Measurements from ENCODE around the gene SPSB2. TPM values are rescaled to one million over a fixed set of nuclear protein-coding genes. Genes with fewer than 3 reads are reported as not detected.

The SPSB2 gene
- total RNA-seq, 1 experiment from 2014 or later, result 8.1 TPM

DNA sequence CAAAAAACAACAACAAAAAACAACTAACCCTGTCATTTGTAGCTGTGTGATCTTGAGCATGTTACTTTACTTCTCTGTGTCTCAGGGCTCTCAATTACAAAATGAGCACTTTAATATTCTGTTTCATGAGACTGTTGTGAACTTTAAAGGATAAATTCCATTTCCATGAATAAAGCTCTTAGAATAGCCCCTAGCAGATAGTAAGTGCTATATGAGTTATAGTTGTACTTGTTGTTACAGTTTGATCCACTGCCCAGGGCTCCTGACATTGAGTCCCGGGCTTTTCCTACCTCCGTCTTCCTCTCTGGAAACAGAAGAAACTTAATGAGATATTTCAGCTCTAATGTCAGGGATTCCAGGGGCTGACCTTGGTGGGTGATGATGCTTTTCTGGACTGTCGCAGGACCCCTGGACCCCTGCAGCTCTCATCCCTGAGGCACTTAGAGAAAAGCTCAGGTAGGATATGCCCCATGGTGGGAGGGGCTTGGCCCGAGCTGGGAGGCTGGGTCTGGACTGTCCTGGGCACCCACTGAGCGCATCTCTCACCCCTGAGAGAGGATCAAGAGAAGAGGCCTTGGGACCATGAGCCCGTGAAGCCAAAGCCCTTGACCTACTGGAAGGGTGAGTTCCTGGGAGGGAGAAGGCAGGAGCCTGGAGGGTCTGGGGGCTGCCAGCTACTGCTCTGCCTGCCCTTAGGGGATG is 39.8 kb downstream of the SPSB2 start:
- H3K9me3 ChIP-seq (ENCODE audit: low read depth, low read length, poor library complexity, severe bottlenecking), result no peaks in the 10 kb centered on the region
- no peak overlapping the region for H3K27ac ChIP-seq (ENCODE audit: low read depth, low read length, poor library complexity, severe bottlenecking)
- peaks cover 57% of the 10 kb centered on the region for H3K36me3 ChIP-seq (ENCODE audit: insufficient read depth, low read length, poor library complexity, severe bottlenecking)
- no TSS peak for BruUV-seq (replicated peaks)
- POLR2A ChIA-PET (ENCODE audit: low non-redundant PET), result interaction anchor here (0.6 kb wide), 1 partner anchor 73 kb away, joined by 3 read pairs; no protein-coding TSS in a partner anchor
- no peak overlapping the region for H3K4me3 ChIP-seq (ENCODE audit: low read depth, low read length, poor library complexity, severe bottlenecking)
- CTCF ChIA-PET, result no interaction called here
- no peak for DNase-seq (ENCODE audit: low spot score)
- no peaks in the 10 kb centered on the region for H3K4me1 ChIP-seq (ENCODE audit: insufficient read depth, low read length, poor library complexity, severe bottlenecking)
- intact Hi-C loops (cut with micrococcal nuclease; ENCODE audit: unreplicated experiment), result no loop called here
- no peak for TF ChIP-seq CTCF (conservative IDR thresholded peaks at IDR 0.05; ENCODE audit: low read depth, low read length)
- no peak for TF ChIP-seq EZH2 (IDR thresholded peaks at IDR 0.05; ENCODE audit: borderline replicate concordance, low read depth, low read length, poor library complexity, severe bottlenecking)
- H3K27me3 ChIP-seq (replicated peaks; ENCODE audit: insufficient read depth, low read depth, low read length, poor library complexity), result no peaks in the 10 kb centered on the region

DNA sequence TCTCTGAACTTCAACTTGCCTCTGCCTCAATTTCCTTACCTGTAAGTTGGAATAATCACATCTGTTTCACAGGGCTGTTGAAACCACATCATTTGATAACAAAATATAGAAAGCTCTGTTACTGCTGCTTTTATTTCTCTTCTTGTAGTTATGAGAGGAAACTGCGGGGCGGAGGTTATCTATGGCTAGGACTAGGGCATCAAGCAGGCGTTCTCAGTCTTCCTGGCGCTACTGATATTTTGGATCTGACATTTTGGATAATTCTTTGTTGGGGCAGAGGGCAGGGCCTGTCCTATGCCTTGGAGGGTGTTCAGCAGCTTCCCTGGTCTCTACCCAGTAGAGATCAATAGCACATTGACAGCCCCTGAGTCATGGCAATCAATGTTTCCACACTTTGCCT is 41.0 kb downstream of the SPSB2 start:
- TF ChIP-seq CTCF (conservative IDR thresholded peaks at IDR 0.05; ENCODE audit: low read depth, low read length), result no peak
- no peak for TF ChIP-seq EZH2 (IDR thresholded peaks at IDR 0.05; ENCODE audit: borderline replicate concordance, low read depth, low read length, poor library complexity, severe bottlenecking)
- H3K4me3 ChIP-seq (ENCODE audit: low read depth, low read length, poor library complexity, severe bottlenecking), result no peak overlapping the region
- no peak overlapping the region for H3K27ac ChIP-seq (ENCODE audit: low read depth, low read length, poor library complexity, severe bottlenecking)
- DNase-seq (ENCODE audit: low spot score), result no peak
- H3K9me3 ChIP-seq (ENCODE audit: low read depth, low read length, poor library complexity, severe bottlenecking), result no peaks in the 10 kb centered on the region
- H3K36me3 ChIP-seq (ENCODE audit: insufficient read depth, low read length, poor library complexity, severe bottlenecking), result peaks cover 45% of the 10 kb centered on the region
- BruUV-seq (replicated peaks), result no TSS peak
- intact Hi-C loops (cut with micrococcal nuclease; ENCODE audit: unreplicated experiment), result no loop called here
- ChIA-PET CTCF (no interaction called here), POLR2A (ENCODE audit: low non-redundant PET) (interaction anchor here (0.6 kb wide), 1 partner anchor 35 kb away, joined by 3 read pairs; no protein-coding TSS in a partner anchor)
- H3K4me1 ChIP-seq (ENCODE audit: insufficient read depth, low read length, poor library complexity, severe bottlenecking), result peaks cover 5% of the 10 kb centered on the region
- H3K27me3 ChIP-seq (replicated peaks; ENCODE audit: insufficient read depth, low read depth, low read length, poor library complexity), result no peaks in the 10 kb centered on the region

GRCh38 chr12:6831450-6831995 is 41.6 kb downstream of the SPSB2 start:
- intact Hi-C loops (cut with micrococcal nuclease; ENCODE audit: unreplicated experiment), result no loop called here
- Histone ChIP-seq H3K9me3 (ENCODE audit: low read depth, low read length, poor library complexity, severe bottlenecking) (no peaks in the 10 kb centered on the region), H3K27ac (ENCODE audit: low read depth, low read length, poor library complexity, severe bottlenecking) (no peak overlapping the region), H3K4me3 (ENCODE audit: low read depth, low read length, poor library complexity, severe bottlenecking) (no peak overlapping the region), H3K36me3 (ENCODE audit: insufficient read depth, low read length, poor library complexity, severe bottlenecking) (peaks cover 40% of the 10 kb centered on the region), H3K4me1 (ENCODE audit: insufficient read depth, low read length, poor library complexity, severe bottlenecking) (peaks cover 9% of the 10 kb centered on the region), H3K27me3 (replicated peaks; ENCODE audit: insufficient read depth, low read depth, low read length, poor library complexity) (no peaks in the 10 kb centered on the region)
- TF ChIP-seq EZH2 (IDR thresholded peaks at IDR 0.05; ENCODE audit: borderline replicate concordance, low read depth, low read length, poor library complexity, severe bottlenecking) (no peak), CTCF (conservative IDR thresholded peaks at IDR 0.05; ENCODE audit: low read depth, low read length) (no peak)
- no TSS peak for BruUV-seq (replicated peaks)
- ChIA-PET CTCF (no interaction called here), POLR2A (ENCODE audit: low non-redundant PET) (interaction anchor here (0.6 kb wide), 1 partner anchor 23 kb away, joined by 3 read pairs; no protein-coding TSS in a partner anchor)
- no peak for DNase-seq (ENCODE audit: low spot score)
